Stimulated activated naive CD4-positive, alpha-beta T cell treated with Interleukin-2 at 50 U/mL for 16 hours (primary cell): ENCODE measurements around the gene CMPK2.
"Not testable (repeated sequence)": the region's sequence is repeated elsewhere in the genome, so short reads cannot be mapped to it uniquely, and the experiment has no call there.

ENCODE experiments used
- DNase-seq: peaks from one replicate; lab custom pipeline; 2025; lab: John Stamatoyannopoulos, UW

Gene CMPK2

DNA sequence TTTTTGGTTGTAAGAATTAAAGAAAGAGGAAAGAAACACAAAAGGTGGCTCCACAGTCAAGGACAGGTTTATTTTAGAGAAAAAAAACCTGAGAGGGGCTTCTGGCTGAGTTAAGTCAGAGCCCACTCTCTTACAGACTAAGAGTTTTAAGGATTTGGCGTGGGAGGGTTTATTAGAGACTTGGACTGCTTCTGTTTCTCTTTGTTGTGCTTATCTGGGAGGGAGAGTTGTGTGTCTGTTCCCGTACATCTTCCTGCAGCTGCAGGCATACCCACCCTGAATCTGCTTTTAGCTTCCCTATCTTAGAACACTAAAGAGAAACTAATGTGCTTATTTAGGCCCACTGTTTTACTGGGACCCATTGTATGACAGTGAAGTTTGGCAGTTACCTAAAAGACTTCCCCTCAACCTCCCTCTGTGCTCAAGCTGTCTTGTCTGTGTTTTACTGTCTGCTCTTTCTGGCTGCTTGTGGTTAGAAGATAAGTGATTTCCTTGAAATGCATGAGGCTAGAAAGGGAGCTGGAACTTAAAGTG is 14.6 kb upstream of the CMPK2 start:
- DNase-seq, result no peak

- no peak for DNase-seq
These were observed 13.3 kb upstream of the CMPK2 start for GRCh38 chr2:6879011-6879410.

DNA sequence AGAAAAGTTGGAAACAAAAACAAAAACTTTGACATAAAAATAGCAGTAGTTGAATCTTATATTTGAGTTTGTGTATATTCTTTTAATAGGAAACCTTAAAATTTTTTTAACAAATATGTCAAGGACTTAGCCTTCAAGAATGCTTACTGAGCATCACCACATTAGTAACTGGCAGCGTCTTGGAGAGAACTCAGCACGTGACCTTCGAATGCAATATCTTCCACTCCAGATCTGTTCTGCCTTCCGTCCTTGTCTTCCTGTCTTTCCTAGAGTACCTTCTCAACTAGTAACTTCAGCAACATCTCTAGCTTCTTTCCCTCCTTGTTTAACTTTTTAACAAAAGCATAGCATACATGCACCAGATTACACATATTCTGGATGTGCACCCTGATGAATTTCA is 12.8 kb upstream of the CMPK2 start:
- no peak for DNase-seq

DNA sequence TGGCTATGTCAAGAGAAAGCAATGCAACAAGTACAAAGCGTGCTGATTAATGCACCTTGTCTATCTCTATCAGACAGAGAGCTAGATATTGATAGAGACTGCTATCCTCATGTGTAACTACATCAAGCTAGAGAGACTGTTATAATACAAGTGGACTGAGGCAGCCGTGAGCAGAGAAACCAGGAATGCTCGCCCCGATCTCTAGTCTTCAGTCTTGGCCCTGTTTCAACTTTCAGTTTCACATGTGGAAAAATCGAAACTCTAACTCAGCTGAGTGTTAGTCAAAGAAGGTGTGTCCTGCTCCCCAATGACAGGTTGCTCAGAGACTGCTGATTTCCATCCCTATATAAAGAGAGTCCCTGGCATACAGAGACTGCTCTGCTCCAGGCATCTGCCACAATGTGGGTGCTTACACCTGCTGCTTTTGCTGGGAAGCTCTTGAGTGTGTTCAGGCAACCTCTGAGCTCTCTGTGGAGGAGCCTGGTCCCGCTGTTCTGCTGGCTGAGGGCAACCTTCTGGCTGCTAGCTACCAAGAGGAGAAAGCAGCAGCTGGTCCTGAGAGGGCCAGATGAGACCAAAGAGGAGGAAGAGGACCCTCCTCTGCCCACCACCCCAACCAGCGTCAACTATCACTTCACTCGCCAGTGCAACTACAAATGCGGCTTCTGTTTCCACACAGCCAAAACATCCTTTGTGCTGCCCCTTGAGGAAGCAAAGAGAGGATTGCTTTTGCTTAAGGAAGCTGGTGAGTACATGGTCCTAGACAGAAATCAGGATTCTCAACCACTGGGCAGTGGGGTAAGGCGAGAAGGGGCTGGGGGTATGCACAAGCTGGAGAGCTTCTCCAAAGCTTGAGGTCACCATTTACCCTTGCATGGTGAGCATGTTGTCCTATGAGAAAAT is 11.9 kb upstream of the CMPK2 start, which contains the start of gene RSAD2:
Gene RSAD2, plus strand, starts transcription at position 376 of the 903 bp plus-strand sequence. Its CDS starts 24 bp downstream, at position 400.
- DNase-seq, result no peak

GRCh38 chr2:6876309-6876708 is 10.6 kb upstream of the CMPK2 start:
- DNase-seq, result no peak

DNA sequence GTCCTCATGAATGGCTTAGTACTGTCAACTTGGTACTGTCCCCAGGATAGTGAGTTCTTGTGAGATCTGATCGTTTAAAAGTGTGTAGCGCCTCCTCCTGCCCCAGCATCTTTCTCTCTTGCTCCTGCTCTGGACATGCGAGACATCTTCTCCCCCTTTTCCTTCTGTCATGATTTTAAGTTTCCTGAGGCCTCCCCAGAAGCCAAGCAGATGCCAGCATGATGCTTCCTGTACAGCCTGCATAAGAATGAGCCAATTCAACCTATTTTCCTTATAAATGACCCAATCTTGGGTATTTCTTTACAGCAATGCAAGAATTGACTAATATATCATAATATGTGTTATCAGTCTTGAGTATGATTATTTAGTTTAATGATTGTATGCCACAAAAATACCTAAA is 8.3 kb upstream of the CMPK2 start:
- DNase-seq, result no peak

DNA sequence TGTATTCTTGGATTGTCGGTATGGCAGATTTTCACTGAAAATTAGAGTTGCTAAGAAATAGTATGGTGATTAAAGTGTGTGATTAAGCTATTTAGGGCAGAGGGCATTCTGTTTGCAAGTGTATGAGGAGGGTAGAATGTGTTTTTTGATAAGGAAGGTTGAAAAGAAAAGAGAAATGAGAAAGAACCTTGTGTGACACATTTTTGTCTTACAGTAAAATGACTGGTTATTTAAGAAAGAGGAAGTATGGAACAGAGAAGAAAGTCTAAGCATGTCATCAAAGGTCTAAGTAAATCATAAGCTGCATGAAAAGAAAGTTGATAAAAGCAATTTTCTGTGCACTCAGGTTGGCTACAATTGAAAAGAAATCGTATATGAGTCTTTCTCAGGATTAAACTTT is 6.7 kb upstream of the CMPK2 start:
- DNase-seq, result no peak

DNA sequence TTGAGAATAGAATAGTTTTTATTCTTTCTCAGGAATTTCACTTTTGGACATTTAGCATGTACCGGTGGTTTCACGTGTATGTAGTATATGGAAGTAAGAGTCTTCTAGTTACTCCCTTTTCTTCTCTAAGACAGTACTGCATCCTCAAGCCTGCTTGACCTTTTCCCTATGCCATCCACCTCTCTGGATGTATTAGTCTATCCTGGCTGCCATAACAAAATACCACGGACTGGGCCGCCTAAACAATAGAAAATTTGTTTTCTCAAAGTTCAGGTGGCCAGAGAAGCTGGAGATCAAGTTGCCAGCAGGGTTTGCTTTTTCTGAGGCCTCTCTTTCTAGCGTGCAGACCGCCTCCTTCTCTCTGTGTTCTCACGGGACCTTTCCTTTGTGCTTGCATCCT is 1.3 kb upstream of the CMPK2 start:
- DNase-seq, result no peak

DNA sequence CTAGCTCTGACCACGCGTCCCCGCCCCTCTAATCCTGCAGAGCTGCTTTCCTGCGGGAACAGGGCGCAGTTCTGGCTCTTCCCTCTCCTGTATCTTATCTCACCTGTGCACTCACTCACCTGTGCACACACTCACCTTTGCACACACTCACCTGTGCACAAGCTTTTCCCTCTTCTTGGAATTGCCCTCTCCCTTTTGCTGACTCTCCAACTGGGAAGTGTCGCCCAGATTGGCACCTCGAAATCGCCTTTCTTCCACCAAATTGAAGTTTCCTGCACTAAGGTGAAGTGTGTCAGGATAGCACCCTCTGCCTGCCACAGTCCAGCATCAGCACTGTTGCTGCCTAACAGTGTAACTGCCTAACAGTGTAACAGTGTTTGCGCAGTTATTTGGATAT is 566 bp upstream of the CMPK2 start:
- DNase-seq, result peak; percentile 17

DNA sequence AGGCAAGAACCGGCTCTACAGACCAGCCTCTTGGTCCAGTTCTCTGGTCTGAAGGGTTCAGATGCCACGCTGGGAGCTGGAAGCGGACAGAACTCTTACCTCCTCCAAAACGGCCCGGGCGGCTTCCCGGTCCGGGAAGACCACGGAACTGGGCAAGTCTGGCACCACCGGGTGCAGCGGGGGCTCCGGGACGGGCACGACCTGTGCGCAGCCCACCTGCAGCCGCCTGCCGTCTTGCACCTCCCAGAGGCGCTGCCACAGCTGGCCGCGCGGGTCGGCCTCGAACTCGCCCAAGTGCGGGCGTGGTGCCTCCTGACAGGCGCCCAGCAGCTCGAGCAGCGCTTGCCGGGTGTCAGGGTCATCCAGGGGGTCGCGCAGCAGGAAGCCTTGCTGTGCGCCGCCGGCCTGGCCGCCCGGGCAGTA is 773 bp downstream of the CMPK2 start:
- DNase-seq, result peak; percentile 25

DNA sequence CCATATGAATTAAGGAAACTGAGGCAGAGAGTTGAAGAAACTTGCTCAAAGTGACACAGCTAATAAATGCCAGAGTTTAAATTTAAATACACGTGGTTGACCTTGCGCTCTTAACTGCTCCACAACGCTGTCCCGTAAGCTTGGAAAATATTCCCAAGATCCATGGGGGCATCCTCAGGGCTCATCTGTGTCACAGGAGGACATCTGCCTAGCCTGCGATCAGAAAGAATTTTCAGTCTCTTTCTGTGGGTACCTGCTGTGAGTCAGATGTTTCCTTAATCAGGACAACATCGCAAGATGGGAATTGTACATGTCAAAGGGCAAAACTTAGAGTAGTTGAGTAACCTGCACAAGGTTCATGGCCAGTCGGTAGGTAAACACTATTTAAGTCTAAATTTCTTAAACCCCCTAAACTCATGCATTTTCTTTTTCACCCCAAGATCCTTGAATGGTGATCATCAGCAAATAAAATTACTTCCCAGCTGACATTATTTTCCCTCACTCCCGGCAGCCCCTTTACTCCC is 1.4 kb downstream of the CMPK2 start:
- no peak for DNase-seq

- DNase-seq, result no peak
These were observed 1.9 kb downstream of the CMPK2 start for GRCh38 chr2:6863792-6864191.

- DNase-seq, result no peak
These were observed 5.4 kb downstream of the CMPK2 start for GRCh38 chr2:6860296-6860695.

DNA sequence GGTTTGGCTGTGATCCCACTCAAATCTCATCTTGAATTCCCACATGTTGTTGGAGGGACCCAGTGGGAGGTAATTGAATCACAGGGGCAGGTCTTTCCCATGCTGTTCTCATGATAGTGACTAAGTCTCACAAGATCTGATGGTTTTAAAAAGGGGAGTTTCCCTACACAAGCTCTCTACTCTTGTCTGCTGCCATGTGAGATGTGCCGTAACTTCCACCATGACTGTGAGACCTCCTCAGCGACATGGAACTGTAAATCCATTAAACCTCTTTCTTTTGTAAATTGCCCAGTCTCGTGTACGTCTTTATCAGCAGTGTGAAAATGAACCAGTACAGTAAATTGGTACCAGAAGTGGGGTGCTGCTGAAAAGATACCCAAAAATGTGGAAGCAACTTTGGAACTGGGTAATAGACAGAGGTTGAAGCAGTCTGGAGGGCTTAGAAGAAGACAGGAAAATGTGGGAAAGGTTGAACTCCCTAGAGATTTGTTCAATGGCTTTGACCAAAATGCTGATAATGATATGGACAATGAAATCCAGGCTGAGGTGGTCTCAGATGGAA is 7.2 kb downstream of the CMPK2 start:
- DNase-seq, result not testable (repeated sequence)

DNA sequence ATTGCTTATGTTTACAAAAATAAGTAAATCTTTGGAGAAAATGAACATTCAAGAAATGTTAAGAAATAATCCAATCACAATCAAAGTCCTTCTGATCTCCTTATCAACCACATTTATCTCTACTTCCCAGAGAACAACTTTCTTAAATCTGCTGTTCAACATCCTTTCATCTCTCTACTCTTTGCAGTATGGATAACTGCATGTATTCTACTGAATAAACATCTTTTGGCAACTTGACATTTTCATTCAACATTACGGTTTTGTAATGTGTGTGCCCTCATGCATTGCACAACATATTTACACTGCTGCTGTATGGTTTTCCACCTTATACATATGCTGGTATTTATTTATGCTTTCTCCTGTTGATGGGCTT is 9.2 kb downstream of the CMPK2 start:
- no peak for DNase-seq

GRCh38 chr2:6855860-6856547 is 9.7 kb downstream of the CMPK2 start:
- no peak for DNase-seq

GRCh38 chr2:6854416-6854815 is 11.3 kb downstream of the CMPK2 start:
- no peak for DNase-seq

DNA sequence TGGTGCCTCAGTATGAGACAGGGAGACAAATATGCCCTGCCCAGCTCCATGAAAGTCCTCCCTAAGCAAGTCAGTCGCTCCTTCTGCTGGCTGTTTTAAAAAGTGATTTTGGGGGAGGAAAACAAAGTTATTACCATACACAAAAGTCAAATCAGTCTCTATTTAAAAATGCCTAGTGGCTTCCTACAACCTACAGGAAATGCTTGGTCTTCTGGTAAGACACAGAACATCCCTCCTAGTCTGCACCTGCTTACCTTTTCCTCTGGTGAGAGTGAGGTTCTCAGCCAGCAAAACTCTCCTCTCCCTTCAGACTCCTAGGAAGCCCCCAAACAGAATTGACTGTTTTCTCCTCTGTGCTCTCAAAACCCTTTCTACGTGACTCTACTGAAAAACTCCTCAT is 13.5 kb downstream of the CMPK2 start:
- DNase-seq, result no peak

- no peak for DNase-seq
These were observed 18.6 kb downstream of the CMPK2 start for GRCh38 chr2:6846967-6847681.

GRCh38 chr2:6846540-6846939 is 19.2 kb downstream of the CMPK2 start:
- no peak for DNase-seq

DNA sequence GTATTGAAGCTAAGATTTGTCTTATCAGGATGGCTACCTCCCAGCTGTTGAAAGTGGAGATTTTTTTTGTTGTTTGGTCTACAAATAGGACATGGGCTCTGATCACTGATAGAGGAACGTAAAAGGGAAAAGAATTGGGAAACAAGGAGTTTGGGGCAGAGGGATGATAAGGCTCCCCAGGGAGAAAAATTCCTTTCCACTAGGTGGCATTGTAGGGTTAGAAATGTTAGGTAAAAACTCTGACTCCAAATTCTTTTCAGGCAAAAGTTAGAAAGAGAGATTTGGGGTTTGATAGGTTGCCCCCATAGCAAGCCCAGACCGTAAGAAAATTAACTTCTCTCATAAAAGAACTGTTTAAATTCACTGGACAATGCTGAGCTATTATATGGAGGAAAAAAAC is 19.8 kb downstream of the CMPK2 start:
- no peak for DNase-seq

- no peak for DNase-seq
These were observed 20.4 kb downstream of the CMPK2 start for GRCh38 chr2:6845312-6845711.
